ENCODE data around the gene OXER1. TPM values are rescaled to one million over a fixed set of nuclear protein-coding genes. Genes with fewer than 3 reads are reported as not detected.

Gene OXER1
- total and polyA plus RNA-seq, 2 of the 13 experiments (the other 11 are each of a cell fraction or from before 2014, with no cell fraction given) = 8.0 to 9.0 TPM

DNA sequence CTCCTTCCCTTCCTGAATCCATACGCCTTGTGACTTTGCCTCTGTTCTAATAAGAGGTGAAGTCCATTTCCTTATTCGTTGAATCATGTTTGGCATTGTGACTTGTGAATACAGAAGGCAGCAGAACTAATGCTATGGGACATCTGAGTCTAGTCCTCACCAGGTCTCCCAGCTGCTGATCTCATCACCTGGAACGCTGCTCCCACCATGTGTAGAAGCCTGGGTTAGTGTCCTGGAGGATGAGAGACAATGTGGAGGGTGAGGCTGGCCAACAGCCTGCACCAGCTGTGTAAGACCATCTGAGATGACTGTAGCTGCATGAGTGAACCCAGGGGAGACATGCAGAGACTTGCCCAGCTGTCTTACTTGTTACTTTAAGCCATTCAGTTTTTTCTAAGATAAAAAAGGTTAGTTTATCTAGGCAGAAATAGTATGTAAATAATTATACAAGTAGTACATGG is 31.9 kb upstream of the OXER1 start (continued):
- TF ChIP-seq ZBTB20 (CRISPR knock-in tag; IDR thresholded peaks at IDR 0.05; ENCODE audit: borderline replicate concordance, low read depth) (no peak), RBFOX2 (IDR thresholded peaks at IDR 0.05; ENCODE audit: low read depth, low read length) (peak; percentile 1; the same call in 1 of the 2 replicates), RXRA (CRISPR knock-in tag; IDR thresholded peaks at IDR 0.05) (no peak), NFKBIZ (CRISPR knock-in tag; IDR thresholded peaks at IDR 0.05) (no peak), HOMEZ (CRISPR knock-in tag; IDR thresholded peaks at IDR 0.05; ENCODE audit: low read depth) (0 out of 2 replicates have a peak, but pooled peaks have one; percentile 36), MXD1 (CRISPR knock-in tag; IDR thresholded peaks at IDR 0.05) (no peak), ZKSCAN5 (CRISPR knock-in tag; IDR thresholded peaks at IDR 0.05) (no peak), ZNF775 (CRISPR knock-in tag; IDR thresholded peaks at IDR 0.05; ENCODE audit: borderline replicate concordance) (no peak), TP53 (CRISPR knock-in tag; conservative IDR thresholded peaks at IDR 0.05) (peak; percentile 95), EP300 (IDR thresholded peaks at IDR 0.05; ENCODE audit: low read depth in 2 of 2, low read length in 2 of 2) (no peak), EP300 (CRISPR knock-in tag; IDR thresholded peaks at IDR 0.05; ENCODE audit: borderline replicate concordance) (no peak), ERF (CRISPR knock-in tag; IDR thresholded peaks at IDR 0.05) (peak; percentile 21; the same call in 1 of the 2 replicates), GATAD2A (CRISPR knock-in tag; IDR thresholded peaks at IDR 0.05) (peak; percentile 33; the same call in 1 of the 2 replicates), RELA (CRISPR knock-in tag; IDR thresholded peaks at IDR 0.05) (0 out of 2 replicates have a peak, but pooled peaks have one; percentile 19), MNT (IDR thresholded peaks at IDR 0.05) (no peak), ZNF451 (CRISPR knock-in tag; IDR thresholded peaks at IDR 0.05) (no peak), NCOR1 (IDR thresholded peaks at IDR 0.05; ENCODE audit: borderline replicate concordance, low read length) (no peak), GABPB1 (CRISPR knock-in tag; IDR thresholded peaks at IDR 0.05) (no peak)
- TF ChIP-seq, protein P1, sequence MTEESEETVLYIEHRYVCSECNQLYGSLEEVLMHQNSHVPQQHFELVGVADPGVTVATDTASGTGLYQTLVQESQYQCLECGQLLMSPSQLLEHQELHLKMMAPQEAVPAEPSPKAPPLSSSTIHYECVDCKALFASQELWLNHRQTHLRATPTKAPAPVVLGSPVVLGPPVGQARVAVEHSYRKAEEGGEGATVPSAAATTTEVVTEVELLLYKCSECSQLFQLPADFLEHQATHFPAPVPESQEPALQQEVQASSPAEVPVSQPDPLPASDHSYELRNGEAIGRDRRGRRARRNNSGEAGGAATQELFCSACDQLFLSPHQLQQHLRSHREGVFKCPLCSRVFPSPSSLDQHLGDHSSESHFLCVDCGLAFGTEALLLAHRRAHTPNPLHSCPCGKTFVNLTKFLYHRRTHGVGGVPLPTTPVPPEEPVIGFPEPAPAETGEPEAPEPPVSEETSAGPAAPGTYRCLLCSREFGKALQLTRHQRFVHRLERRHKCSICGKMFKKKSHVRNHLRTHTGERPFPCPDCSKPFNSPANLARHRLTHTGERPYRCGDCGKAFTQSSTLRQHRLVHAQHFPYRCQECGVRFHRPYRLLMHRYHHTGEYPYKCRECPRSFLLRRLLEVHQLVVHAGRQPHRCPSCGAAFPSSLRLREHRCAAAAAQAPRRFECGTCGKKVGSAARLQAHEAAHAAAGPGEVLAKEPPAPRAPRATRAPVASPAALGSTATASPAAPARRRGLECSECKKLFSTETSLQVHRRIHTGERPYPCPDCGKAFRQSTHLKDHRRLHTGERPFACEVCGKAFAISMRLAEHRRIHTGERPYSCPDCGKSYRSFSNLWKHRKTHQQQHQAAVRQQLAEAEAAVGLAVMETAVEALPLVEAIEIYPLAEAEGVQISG (CRISPR knock-in tag; IDR thresholded peaks at IDR 0.05) = no peak
- TF ChIP-seq, protein P2, sequence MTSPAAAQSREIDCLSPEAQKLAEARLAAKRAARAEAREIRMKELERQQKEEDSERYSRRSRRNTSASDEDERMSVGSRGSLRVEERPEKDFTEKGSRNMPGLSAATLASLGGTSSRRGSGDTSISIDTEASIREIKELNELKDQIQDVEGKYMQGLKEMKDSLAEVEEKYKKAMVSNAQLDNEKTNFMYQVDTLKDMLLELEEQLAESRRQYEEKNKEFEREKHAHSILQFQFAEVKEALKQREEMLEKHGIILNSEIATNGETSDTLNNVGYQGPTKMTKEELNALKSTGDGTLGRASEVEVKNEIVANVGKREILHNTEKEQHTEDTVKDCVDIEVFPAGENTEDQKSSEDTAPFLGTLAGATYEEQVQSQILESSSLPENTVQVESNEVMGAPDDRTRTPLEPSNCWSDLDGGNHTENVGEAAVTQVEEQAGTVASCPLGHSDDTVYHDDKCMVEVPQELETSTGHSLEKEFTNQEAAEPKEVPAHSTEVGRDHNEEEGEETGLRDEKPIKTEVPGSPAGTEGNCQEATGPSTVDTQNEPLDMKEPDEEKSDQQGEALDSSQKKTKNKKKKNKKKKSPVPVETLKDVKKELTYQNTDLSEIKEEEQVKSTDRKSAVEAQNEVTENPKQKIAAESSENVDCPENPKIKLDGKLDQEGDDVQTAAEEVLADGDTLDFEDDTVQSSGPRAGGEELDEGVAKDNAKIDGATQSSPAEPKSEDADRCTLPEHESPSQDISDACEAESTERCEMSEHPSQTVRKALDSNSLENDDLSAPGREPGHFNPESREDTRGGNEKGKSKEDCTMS (CRISPR knock-in tag; conservative IDR thresholded peaks at IDR 0.05) = no peak
